ENCODE measurements around the gene TNP2.

Gene TNP2

GRCh38 chr16:11235703-11235991 lies 33.5 kb downstream of the TNP2 start:
- DNase-seq (ENCODE audit: low read depth) = no peak
- H3K4me3 ChIP-seq (ENCODE audit: low read length) = no peak overlapping the region
- TF ChIP-seq CTCF (conservative IDR thresholded peaks at IDR 0.05; ENCODE audit: low read depth, low read length) = no peak

- H3K4me3 ChIP-seq (ENCODE audit: low read length) = no peak overlapping the region
- DNase-seq (ENCODE audit: low read depth) = no peak
- no peak for TF ChIP-seq CTCF (conservative IDR thresholded peaks at IDR 0.05; ENCODE audit: low read depth, low read length)
Observed at GRCh38 chr16:11234884-11235702, 34.0 kb downstream of the TNP2 start.

- no peak for TF ChIP-seq CTCF (conservative IDR thresholded peaks at IDR 0.05; ENCODE audit: low read depth, low read length)
- DNase-seq (ENCODE audit: low read depth) = no peak
- no peak overlapping the region for H3K4me3 ChIP-seq (ENCODE audit: low read length)
Observed at GRCh38 chr16:11233727-11234376, 35.3 kb downstream of the TNP2 start.

GRCh38 chr16:11232852-11233726 lies 36.0 kb downstream of the TNP2 start:
- H3K4me3 ChIP-seq (ENCODE audit: low read length) = no peak overlapping the region
- no peak for DNase-seq (ENCODE audit: low read depth)
- TF ChIP-seq CTCF (conservative IDR thresholded peaks at IDR 0.05; ENCODE audit: low read depth, low read length) = no peak

GRCh38 chr16:11232302-11232851 lies 36.7 kb downstream of the TNP2 start:
- no peak for TF ChIP-seq CTCF (conservative IDR thresholded peaks at IDR 0.05; ENCODE audit: low read depth, low read length)
- H3K4me3 ChIP-seq (ENCODE audit: low read length) = no peak overlapping the region
- no peak for DNase-seq (ENCODE audit: low read depth)

- no peak for DNase-seq (ENCODE audit: low read depth)
- no peak for TF ChIP-seq CTCF (conservative IDR thresholded peaks at IDR 0.05; ENCODE audit: low read depth, low read length)
- H3K4me3 ChIP-seq (ENCODE audit: low read length) = no peak overlapping the region
Observed at GRCh38 chr16:11231367-11231970, 37.7 kb downstream of the TNP2 start.

All from retinal pigment epithelial cell (primary cell).